GM10266 (cell line): Measurements from ENCODE around the gene NPNT.

Source experiments
- DNase-seq: peaks from one replicate; pipeline ENCODE4 v3.0.0; 2012; ENCODE audit errors: extremely low spot score
- TF ChIP-seq, protein P1 (sequence below): IDR thresholded peaks from 2 replicates; pipeline ENCODE4 v1.5.1; 2012; ENCODE audit warnings: mild to moderate bottlenecking, low read depth; ENCODE audit not compliant: control insufficient read depth, insufficient read depth; ENCODE audit errors: missing control alignments

NPNT gene

DNA sequence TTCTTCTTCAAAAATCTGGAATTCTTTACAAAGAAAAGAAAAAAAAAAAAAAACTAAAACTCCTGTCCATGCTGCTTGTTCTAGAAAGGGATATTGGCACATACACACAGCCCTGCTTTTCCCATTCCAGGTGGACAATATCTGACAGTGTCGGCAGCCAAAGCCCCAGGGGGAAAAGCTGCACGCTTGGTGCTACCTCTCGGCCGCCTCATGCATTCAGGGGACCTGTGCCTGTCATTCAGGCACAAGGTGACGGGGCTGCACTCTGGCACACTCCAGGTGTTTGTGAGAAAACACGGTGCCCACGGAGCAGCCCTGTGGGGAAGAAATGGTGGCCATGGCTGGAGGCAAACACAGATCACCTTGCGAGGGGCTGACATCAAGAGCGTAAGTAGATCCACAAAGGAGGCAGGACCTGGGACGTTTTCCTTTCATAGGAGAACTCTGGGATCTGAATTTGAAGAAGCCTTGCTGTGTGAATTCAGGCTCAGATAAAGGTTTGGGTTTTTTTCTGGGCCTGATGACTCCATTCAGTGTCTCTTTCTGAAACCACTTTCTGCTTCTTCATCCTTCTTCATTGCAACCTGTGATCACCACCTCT is 71.9 kb downstream of the NPNT start:
- no peak for DNase-seq
- TF ChIP-seq, protein P1, sequence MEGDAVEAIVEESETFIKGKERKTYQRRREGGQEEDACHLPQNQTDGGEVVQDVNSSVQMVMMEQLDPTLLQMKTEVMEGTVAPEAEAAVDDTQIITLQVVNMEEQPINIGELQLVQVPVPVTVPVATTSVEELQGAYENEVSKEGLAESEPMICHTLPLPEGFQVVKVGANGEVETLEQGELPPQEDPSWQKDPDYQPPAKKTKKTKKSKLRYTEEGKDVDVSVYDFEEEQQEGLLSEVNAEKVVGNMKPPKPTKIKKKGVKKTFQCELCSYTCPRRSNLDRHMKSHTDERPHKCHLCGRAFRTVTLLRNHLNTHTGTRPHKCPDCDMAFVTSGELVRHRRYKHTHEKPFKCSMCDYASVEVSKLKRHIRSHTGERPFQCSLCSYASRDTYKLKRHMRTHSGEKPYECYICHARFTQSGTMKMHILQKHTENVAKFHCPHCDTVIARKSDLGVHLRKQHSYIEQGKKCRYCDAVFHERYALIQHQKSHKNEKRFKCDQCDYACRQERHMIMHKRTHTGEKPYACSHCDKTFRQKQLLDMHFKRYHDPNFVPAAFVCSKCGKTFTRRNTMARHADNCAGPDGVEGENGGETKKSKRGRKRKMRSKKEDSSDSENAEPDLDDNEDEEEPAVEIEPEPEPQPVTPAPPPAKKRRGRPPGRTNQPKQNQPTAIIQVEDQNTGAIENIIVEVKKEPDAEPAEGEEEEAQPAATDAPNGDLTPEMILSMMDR = no peak

DNA sequence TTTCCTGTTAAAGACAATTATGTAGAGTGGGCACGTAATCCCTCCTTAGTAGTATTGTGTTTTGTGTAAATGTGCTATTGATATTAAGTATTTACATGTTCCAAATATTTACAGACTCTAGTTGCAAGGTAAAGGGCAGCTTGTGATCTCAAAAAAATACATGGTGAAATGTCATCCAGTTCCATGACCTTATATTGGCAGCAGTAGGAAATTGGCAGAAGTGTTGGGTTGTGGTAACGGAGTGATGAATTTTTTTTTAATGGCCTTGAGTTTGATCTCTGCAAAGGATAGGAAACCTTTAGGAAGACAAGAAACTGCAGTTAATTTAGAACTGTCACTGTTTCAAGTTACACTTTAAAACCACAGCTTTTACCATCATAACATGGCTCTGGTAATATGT is 74.3 kb downstream of the NPNT start:
- DNase-seq = no peak
- TF ChIP-seq, protein P1 = no peak

DNA sequence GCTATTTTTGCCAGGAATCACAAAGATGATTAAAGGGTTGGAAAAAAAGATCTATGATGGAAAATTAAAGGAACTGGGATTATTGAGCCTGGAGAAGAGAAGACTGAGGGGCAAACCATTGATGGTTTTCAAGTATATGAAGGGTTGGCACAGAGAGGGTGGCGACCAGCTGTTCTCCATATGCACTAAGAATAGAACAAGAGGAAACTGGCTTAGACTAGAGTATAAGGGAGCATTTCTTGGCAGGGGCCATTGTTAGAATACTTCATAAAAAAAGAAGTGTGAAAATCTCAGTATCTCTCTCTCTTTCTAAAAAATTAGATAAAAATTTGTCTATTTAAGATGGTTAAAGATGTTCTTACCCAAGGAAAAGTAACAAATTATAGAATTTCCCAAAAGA is 75.1 kb downstream of the NPNT start:
- TF ChIP-seq, protein P1 = no peak
- no peak for DNase-seq

DNA sequence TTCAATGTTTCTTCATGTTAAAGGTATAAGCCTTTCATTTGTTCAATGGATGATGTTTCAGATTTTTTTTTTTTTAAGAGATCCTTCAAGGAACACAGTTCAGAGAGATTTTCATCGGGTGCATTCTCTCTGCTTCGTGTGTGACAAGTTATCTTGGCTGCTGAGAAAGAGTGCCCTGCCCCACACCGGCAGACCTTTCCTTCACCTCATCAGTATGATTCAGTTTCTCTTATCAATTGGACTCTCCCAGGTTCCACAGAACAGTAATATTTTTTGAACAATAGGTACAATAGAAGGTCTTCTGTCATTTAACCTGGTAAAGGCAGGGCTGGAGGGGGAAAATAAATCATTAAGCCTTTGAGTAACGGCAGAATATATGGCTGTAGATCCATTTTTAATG is 75.8 kb downstream of the NPNT start:
- TF ChIP-seq, protein P1 = no peak
- DNase-seq = no peak

DNA sequence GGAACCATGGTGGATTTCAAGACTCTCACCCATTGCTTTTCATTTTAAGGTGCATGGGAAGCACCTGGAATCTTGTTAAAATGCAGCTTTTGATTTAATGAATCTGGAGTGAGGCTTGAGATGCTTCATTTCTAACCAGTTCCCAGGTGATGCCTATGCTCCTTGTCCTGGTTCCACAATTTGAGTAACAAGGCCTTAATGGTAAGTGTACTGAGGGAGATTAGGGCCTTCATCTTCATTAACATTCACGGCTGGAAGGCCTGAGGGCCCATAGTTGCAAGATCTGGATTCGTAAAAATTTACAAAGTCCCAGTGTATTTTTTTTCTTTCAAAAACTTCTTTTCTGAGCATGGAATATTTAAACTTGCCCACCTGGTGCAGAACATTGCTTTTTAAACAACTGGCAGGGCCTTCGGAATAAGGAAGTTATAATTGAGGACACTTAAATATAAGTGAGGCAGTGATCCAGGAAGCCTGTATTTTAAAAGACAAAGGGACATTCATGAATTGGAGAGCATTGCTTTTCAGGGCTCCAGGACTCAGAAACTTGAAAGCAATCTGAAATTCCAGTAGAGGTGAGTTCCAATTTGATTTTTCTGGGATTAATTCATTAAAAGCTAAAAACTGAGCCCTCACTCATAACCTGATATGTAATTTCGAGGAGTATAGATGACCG is 77.8 kb downstream of the NPNT start:
- no peak for DNase-seq
- TF ChIP-seq, protein P1 = no peak

DNA sequence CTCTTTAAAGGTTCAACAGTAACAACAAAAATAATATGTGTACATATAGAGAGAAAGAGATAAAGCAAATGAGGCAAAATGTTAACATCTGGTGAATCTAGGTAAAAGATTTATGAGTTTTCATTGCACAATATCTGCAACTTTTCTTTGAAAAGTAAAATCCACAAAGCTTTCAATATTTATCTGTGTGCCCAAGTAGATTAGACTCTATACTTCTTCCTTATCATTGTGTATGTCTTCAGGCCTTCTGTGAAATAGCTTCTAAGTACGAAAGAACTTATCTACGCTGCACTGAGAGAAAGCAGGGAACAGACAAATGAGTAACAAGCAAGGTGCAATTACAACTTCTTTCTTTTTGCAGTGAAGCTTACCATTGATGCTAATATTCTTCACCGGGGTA is 81.6 kb downstream of the NPNT start:
- DNase-seq = no peak
- TF ChIP-seq, protein P1 = no peak

DNA sequence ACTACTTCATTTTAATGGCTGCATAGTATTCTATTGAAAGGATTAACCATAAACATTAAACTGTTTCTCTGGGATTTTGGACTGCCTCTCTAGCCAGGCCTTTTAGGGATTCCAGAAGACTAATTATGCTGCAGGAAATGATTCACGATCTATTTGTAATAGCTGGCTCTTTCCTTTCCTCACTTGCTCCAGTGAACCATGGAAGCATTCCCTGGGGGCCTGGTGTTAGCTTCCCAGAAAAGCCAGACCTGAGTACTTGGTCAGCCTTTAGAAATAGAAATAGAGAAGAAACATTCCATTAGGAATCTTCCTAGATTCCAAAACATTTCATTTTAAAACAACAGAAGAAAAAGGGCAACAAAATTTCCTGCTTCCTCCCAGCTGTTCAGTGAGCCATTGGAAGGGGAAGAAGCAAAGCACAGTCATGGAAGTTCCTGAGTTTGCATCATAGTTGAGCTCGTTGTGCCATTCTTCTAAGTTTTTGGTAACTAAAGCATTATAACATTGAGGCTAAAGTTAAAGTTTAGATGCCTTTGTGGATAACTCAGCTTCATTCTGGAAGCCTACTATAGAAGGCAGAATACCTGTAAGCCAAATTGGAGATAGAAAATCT is 83.5 kb downstream of the NPNT start:
- no peak for DNase-seq
- TF ChIP-seq, protein P1 = no peak
